Measurements from ENCODE around the gene WDR1.

- no peak for TF ChIP-seq CTCF (CRISPR knock-in tag; IDR thresholded peaks at IDR 0.05)
- TF ChIP-seq ZNF251 (CRISPR knock-in tag; IDR thresholded peaks at IDR 0.05) = no peak
- TF ChIP-seq ZBTB43 (CRISPR knock-in tag; conservative IDR thresholded peaks at IDR 0.05) = no peak
Measured at GRCh38 chr4:10077076-10077475, 39.5 kb downstream of the WDR1 start.
